ENCODE data around the gene IRF1.
A peak's percentile ranks its signal among the peaks of the same experiment; 100 is the strongest.
"Not testable (repeated sequence)": the region's sequence is repeated elsewhere in the genome, so short reads cannot be mapped to it uniquely, and the experiment has no call there.

IRF1 gene

GRCh38 chr5:132490484-132491367, at the start of gene IRF1:
Gene IRF1, minus strand, starts transcription at chr5:132490773. Its CDS starts 1,295 bp downstream, at chr5:132489478.
- peak; percentile 96 for DNase-seq (ENCODE audit: low read depth)

GRCh38 chr5:132540149-132540548, 49.6 kb upstream of the IRF1 start:
- no peak for DNase-seq (ENCODE audit: low read depth)

- DNase-seq (ENCODE audit: low read depth): no peak
Observed at GRCh38 chr5:132539716-132540115, 49.1 kb upstream of the IRF1 start.

GRCh38 chr5:132530946-132531345, 40.4 kb upstream of the IRF1 start:
- DNase-seq (ENCODE audit: low read depth): no peak

- no peak for DNase-seq (ENCODE audit: low read depth)
Observed at GRCh38 chr5:132528866-132529634, 38.5 kb upstream of the IRF1 start.

GRCh38 chr5:132528021-132528420, 37.4 kb upstream of the IRF1 start:
- DNase-seq (ENCODE audit: low read depth): no peak

- DNase-seq (ENCODE audit: low read depth): no peak
Observed at GRCh38 chr5:132526974-132527564, 36.5 kb upstream of the IRF1 start.

GRCh38 chr5:132526290-132526973, 35.9 kb upstream of the IRF1 start:
- no peak for DNase-seq (ENCODE audit: low read depth)

- DNase-seq (ENCODE audit: low read depth): no peak
Observed at GRCh38 chr5:132525299-132525724, 34.7 kb upstream of the IRF1 start.

- not testable (repeated sequence) for DNase-seq (ENCODE audit: low read depth)
Observed at GRCh38 chr5:132524877-132525276, 34.3 kb upstream of the IRF1 start.

- not testable (repeated sequence) for DNase-seq (ENCODE audit: low read depth)
Observed at GRCh38 chr5:132522067-132522466, 31.5 kb upstream of the IRF1 start.

GRCh38 chr5:132513618-132514336, 23.2 kb upstream of the IRF1 start:
- not testable (repeated sequence) for DNase-seq (ENCODE audit: low read depth)

GRCh38 chr5:132510076-132510475, 19.5 kb upstream of the IRF1 start:
- DNase-seq (ENCODE audit: low read depth): no peak

GRCh38 chr5:132506094-132506692, 15.6 kb upstream of the IRF1 start:
- no peak for DNase-seq (ENCODE audit: low read depth)

- DNase-seq (ENCODE audit: low read depth): no peak
Observed at GRCh38 chr5:132505641-132506040, 15.1 kb upstream of the IRF1 start.

GRCh38 chr5:132504746-132505145, 14.2 kb upstream of the IRF1 start:
- no peak for DNase-seq (ENCODE audit: low read depth)

GRCh38 chr5:132503244-132503643, 12.7 kb upstream of the IRF1 start:
- no peak for DNase-seq (ENCODE audit: low read depth)

GRCh38 chr5:132501961-132502931, 11.7 kb upstream of the IRF1 start:
- no peak for DNase-seq (ENCODE audit: low read depth)

GRCh38 chr5:132501629-132501956, 11.0 kb upstream of the IRF1 start:
- no peak for DNase-seq (ENCODE audit: low read depth)
